ENCODE results near the gene S100G.
"Not testable (repeated sequence)": the region's sequence is repeated elsewhere in the genome, so short reads cannot be mapped to it uniquely, and the experiment has no call there.

The S100G gene, protein sequence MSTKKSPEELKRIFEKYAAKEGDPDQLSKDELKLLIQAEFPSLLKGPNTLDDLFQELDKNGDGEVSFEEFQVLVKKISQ

DNA sequence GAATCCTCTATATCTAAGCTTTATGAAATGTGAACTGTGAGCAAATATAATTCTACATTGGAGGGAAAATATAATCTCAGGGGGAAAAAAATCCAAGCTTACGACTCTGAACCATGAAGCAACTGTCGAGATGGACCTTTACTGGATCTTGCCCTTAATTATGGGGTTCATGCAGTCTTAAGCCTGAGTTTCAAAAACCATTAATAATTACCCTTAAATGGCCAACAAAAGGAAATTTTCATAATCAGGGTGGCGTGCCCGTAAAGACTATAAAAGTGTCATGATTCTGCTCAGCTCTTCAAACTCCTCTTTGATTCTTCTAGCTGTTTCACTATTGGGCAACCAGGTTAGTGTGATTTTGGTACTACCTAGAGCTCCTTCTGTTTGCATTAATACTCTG lies at the start of gene S100G:
S100G (plus strand) TSS at position 301 of the 400 bp plus-strand sequence. CDS start 849 bp downstream, outside the sequence.
- DNase-seq = no peak

DNA sequence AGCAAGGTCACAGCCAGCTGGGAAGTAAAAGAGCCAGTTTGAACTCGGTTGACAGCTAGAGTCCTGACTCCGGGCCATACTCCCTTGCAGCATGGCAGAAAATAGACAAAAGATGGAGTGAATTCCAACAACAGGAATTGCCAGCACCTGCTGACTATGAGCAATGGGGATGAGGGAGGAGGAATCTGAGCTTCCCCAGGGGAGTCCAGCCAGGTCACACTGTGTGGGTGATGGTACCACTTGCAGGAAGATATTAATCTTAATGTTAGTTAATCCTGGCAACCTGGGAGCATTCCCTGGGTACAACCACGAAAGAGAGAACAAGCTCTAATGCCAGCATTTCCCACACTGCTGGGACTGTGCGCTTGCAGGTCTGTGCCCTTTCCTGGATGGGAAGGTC lies 48.1 kb upstream of the S100G start:
- DNase-seq = no peak

DNA sequence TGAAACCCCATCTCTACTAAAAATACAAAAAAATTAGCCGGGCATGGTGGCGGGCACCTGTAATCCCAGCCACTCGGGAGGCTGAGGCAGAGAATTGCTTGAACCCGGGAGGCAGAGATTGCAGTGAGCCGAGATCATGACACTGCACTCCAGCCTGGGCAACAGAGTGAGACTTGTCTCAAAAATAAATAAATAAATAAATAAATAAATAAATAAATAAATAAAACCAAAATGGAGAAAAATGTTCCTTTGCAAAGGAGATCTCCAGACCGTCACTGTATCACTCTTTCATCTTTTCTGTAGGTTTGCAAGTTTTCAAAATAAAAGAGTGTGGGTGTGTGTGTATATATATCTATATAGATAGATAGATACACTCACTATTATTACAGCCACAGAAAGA lies 46.7 kb upstream of the S100G start:
- not testable (repeated sequence) for DNase-seq

DNA sequence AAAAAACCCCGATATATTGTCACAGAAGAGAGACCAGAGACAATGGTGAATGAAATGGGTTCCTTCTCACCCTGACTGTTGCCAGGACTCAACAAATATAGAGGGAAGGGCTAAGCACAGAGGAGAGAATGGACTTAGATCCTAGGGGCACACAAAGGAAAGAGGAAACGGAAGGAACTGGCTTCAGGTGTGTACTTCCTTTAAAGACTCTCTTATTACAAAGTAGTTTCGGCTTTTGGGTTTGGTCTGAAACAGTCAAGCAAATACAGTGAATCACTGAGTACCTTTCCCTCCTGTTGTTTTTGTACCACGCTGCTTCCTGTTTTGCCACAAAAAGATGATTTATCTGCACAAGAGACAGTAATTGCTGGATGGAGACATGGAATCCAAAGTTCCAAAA lies 46.1 kb upstream of the S100G start:
- peak; percentile 22 for DNase-seq

DNA sequence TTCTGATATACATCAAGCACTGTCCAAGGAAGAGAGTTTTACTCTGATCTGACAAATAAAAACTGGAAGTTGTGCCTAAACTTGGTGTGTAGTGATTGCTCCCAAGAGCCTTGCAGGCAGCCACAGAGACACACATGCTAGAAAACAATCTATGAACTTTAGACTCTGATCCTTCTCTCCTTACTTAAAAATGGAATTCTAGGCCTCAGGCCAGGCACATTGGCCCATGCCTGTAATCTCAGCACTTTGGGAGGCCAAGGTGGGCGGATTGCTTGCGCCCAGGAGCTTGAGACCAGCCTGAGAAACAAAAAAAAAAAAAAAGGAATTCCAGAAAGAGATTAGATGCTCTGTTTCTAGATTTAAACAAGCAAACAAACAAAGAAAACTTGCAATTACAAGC lies 45.6 kb upstream of the S100G start:
- DNase-seq = no peak

DNA sequence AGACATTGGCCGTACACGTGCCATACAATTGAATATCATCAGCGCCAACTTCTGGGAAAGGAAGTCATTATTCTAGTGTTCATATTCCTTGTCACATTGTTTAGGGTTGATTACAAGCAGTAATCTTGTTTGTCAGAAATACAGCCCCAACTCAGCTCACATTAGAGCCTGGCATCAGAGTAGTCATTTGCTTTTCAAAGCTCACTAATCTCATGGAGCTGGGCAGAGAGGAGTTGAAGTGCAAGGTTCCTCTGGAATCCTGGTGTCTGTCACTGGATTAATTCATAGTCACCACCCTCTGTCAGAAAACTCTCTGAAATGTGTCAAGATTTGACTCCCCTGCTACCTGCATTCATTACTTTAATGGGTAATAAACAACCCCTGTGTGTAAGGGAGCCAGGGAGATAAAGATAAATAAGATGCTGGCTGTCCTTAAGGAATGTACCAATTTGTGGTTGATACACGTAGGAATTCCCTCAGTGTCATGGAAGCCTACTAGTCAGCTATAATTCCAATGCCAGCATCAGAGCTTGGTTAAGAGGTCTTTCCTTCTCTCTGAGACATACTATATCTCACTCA lies 43.7 kb upstream of the S100G start:
- no peak for DNase-seq

DNA sequence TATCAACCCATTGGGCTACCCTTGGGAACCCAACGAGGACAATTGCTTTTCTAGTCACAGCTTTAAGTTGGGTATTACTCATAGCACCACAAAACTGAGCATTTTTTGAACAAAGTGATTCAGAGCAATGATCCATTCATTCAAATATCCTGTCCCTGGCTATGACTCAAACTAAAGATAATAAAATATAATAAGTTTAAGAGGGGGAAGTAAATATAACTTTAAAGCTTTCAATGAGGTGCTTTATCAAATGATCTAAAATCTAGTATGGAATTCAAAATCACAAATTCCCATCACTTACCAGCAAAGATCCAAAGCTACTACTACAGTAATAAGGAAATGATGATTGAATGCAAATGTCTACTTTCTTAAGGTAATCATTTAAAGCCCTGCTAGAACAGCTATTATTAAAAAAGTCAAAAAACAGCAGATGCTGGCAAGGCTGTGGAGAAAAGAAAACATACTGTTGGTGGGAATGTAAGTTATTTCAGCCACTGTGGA lies 39.8 kb upstream of the S100G start:
- DNase-seq = no peak

DNA sequence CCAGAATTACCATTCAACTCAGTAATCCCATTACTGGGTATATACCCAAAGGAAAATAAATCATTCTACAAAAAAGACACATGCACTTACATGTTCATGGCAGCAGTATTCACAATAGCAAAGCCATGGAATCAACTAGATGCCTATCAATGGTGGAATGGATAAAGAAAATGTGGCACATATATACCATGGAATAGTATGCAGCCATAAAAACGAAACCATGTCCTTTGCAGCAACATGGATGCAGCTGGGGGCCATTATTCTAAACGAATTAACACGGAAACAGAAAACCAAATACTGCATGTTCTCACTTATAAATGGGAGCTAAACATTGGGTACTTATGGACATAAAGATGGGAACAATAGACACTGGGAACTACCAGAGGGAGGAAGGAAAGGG lies 39.3 kb upstream of the S100G start:
- DNase-seq = not testable (repeated sequence)

GRCh38 chrX:16612257-16612897 lies 37.6 kb upstream of the S100G start:
- DNase-seq = no peak

DNA sequence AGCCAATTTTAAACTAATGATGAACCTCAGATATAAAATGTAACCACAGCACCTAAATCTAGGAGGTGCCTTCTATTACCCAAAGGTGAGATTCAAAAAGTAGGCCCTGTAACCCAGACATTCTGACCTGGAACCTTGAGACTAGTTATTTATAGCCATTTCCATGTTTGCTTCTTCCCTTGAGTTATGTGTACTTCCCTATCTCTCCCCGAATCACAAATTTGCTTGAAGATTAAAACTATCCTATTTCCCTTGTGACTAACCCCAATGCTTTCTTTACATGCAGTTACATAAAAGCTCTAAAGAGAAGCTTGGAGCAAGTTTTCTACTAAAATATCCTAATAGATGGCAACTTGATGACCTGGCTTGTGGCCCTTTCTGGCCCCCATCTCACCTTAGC lies 32.6 kb upstream of the S100G start:
- no peak for DNase-seq

GRCh38 chrX:16618422-16618821 lies 31.5 kb upstream of the S100G start:
- DNase-seq = no peak

GRCh38 chrX:16619024-16619423 lies 30.9 kb upstream of the S100G start:
- DNase-seq = no peak

DNA sequence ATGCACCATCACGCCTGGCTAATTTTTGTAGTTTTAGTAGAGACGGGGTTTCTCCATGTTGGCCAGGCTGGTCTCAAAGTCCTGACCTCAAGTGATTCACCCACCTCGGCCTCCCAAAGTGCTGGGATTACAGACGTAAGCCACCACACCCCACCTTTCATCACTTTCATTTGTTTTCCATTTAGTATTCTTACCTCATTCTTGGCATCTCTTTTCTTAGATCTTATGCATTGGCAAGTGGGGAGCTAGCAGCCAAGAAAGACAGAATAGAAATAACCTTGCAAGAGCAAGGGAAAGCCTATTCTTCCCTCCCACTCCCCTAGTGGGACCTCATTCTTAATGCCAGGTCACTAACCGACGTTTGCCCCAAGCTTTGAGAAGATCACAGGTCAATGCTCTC lies 21.4 kb upstream of the S100G start:
- DNase-seq = not testable (repeated sequence)

- DNase-seq = no peak
These were observed 20.9 kb upstream of the S100G start for GRCh38 chrX:16628946-16629595.

GRCh38 chrX:16629909-16630308 lies 20.0 kb upstream of the S100G start:
- no peak for DNase-seq

GRCh38 chrX:16633754-16634153 lies 16.2 kb upstream of the S100G start:
- DNase-seq = no peak

GRCh38 chrX:16635040-16635439 lies 14.9 kb upstream of the S100G start:
- no peak for DNase-seq

DNA sequence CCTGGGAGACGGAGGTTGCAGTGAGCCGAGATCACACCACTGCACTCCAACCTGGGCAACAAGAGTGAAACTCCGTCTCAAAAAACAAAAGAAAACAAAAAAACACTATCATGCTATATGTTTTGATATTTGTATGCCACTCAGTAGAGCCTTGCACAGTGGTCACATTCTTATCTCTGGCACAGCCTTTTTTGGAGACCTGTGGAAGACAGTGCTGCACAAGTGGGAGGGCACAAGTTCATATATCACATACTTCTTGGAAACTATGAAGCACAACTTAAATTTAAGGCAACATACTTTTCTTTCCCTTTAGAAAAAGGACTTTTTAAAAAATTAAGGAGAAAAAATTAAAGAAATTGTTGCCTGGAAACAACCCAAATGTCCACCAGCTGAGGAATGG lies 14.4 kb upstream of the S100G start:
- no peak for DNase-seq

DNA sequence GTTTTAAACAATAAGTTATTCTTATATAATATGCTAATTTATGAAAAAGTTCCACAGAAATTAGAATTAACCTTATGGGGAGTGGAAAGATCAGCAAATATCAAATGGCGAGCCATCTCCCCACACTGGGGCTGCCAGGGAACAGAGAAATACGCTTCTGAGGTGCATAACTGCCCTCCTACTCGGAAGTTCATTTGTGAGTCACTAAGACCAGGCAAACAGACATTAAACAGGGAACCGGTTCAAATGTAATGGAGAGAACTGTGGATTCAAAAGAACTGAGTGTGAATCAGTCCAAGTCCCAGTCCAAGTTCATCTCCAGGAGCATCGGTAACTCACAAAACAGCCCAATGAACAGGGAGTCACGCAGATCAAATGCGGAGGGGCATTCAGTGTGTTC lies 11.4 kb upstream of the S100G start:
- no peak for DNase-seq

- DNase-seq = no peak
These were observed 10.0 kb upstream of the S100G start for GRCh38 chrX:16639966-16640365.

- DNase-seq = no peak
These were observed 9.1 kb upstream of the S100G start for GRCh38 chrX:16640823-16641222.

DNA sequence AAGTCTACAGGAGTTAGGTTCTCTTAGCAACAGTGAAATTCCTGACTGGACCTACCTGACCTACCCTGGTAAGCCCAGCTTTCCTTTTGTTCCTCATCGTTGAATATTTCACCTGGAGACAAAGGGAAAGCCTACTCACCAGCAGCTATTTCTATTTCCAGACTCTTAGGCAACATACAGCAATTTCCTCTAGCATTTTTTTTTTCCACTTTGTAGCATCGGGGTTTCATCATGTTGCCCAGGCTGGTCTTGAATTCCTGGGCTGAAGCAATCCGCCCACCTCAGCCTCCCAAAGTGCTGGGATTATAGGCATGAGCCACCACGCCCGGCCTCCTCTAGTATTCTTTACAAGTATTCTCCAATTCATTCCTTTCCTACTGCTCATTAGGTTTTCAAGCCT lies 6.8 kb upstream of the S100G start:
- no peak for DNase-seq

DNA sequence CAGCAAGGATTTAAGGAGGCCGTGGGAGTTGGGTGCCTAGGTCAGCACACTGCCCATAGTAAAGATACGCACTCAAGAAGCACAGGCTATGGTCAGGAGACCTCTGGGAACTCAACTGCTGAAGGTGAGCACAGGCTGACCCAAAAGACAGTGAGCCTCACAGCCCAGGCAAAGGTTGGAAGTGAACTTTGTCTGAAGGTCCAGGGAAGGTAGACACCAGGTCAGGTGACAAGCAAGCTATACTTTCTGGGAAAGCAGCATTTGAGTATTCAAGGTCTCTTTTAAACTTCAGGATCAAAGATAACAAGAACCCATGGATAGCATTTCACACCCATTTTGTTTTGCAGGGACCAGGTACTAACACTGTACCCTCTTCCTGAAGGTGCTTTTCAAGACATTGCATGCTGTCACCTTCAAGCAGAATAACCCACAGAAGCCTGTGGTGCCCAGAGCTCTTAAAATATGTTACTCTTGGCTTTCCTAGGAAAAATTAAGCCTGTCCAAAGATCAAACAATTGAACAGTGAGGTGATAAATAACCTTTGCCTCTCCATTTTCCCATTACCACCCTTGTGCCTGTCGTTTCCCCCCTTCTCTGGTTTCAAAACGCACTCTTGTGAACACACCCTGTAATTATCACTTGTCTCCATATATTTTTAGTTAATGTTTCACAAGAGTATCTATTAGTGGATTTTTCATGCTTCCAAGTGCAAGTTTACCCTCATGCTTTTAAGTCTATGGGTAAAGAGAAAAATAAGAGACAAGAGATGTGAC lies 3.4 kb upstream of the S100G start:
- DNase-seq = no peak

Measured in activated CD4-positive, alpha-beta T cell treated with anti-CD3 and anti-CD28 coated beads, Interleukin-10, Interleukin-2, amounts not matched to agents 100 ng/mL and 50 ng/mL, durations not matched to agents 16 hours and 8 hours (primary cell).